HG03103 (cell line): ENCODE measurements around the gene PARP11.

ENCODE experiments used
- ATAC-seq: cut with Tn5 transposase; IDR thresholded peaks from one replicate; pipeline ENCODE4 v1.9.1; 2021; ENCODE audit warnings: low read depth; ENCODE audit not compliant: unreplicated experiment

The PARP11 gene

DNA sequence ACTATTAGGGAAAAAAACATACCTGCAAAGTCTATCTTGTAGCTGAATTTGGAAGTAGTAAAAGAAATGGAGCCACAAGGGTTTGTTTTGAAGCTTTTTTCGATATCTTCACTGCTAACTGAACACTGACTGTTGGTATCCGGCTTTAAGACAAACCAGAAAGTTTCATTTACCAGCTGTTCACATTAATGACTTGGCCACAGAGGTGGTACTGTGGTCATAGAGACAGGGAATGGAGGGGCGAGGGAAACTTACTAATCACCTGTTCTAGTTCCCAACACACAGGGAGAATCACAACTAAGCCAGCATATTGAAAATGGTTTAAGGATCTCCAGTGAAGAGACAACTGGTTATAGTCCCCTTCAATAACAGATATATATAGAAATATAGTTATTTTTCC is 44.3 kb downstream of the PARP11 start:
- ATAC-seq, result no peak

DNA sequence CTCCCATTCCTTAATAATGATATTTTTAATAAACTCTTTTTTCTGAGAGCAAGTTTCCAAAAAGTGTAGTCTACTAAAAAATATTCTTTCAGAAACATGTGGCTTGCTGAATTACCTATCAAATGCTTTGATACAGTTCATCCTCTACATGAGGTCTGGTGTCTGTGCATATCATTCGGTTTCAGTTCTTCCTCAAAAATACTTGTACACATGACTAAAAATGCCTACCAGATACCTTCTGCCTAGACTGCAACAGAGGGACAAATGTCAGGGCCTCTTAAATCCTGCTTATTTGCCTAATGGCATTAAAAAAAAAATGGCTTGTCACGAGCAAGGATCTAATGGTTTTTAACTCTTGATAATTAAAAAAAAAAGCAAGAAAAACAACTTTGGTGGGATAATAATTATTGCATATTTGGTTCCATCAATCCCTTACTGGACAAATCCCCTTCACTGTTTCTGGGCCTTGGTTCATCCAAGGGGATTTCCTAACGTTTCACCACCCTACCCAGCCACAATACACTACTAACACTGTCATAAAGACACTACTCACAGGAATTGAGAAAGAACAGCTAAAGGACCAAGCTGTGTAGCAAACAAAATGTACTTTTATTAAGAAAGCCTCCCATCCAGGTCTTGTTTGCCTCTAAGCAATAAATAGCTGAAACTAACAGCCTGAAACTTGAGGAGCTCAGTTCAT is 45.7 kb downstream of the PARP11 start:
- no peak for ATAC-seq

DNA sequence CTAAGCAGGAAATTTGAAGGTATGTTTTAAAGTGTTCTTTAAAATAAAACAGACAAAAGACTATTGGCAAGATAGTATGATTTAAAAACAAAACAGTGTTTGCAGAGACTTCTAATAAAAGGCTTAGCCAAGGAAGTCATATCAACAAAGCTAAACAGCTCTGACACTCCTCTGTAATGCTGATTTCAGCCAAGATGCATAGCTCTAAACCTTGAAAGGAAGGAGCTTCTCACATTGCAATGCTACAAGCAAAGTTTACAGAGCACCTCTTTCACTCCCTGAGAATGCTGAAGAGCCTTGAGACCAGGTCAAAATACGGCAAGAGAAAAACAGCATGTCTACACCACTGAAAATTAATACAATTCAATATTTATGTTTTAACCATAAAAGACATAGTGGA is 51.8 kb downstream of the PARP11 start:
- ATAC-seq, result no peak

DNA sequence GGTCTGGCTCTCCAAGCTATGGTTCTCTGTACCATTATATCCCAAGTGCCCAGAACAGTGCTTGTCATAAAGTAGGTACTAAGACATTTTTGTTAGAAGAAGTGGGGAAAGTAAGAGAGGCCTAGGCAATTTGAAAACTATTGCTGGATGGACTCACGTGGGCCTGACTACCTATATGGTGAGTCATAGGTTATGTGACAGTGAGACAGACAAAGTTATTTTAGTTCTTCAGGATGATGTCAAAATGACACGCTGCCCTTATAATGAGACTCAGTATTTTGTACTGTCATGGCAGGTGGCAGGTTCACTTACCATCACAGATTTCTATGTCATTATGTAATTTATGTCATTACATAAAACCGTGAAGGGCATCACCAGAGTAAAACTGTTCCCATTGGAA is 53.1 kb downstream of the PARP11 start:
- no peak for ATAC-seq

DNA sequence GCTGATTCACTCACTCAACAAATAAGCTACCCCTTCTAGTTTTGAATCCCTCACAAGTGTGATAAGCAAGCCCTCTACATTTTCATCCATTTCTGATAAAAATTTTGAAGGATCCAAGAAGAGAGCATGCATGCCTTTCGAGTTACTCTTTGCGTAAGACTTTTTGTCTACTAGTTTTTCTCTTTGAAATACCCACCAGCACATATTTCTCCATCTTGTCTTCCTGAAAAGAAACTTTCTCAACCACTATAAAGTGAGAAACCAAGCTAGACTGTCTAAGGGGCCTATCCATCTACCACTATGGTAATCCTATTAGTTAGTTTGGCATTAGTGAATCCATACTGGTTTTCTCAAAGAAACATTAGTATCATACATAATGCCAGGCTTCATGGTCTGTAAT is 56.9 kb downstream of the PARP11 start:
- no peak for ATAC-seq

DNA sequence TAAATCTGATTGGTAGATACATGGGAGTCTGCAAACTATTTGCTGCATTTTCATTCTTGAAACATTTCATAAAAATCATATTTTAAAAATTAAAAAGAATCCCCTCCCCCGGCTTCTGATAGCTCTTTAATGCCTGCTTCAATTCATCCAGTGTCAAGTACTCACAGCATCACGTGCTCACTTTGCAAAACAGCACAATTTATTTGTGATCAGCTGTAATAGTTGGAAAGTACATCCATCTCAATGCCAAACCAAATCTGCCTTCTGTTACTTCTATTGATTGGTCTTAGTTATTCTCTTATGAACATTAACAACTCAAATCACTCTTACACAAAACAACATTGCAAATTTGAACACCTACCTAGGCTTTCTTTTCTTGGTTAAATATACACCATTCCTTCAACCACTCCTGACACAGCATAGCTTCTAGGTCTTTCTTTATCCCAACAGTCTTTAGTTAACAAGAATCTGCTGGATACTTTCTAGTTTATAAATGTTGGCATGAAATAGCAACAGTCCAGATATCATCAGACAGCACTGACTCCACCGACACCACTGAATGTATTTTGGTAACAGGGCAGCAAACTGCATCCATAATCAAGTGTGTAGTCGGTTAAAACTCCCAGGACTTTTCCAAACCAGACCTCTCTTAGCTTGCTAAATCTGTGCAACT is 58.0 kb downstream of the PARP11 start:
- ATAC-seq, result no peak

DNA sequence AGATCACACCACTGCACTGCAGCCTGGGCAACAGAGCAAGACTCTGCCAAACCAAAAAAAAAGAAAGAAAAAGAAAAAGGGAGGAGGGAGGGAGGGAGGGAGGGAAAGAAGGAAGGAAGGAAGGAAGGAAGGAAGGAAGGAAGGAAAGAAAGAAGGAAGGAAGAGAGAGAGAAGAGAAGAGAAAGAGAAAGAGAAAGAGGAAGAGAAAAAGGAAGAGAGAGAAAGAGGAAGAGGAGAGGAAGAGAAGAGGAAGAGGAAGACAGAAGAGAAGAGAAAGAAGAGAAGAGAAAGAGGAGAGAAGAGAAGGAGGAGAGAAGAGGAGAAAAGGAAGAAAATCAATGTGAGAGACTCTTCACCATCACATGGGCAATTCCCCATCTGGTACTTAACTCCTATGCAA is 62.7 kb downstream of the PARP11 start:
- ATAC-seq, result no peak

DNA sequence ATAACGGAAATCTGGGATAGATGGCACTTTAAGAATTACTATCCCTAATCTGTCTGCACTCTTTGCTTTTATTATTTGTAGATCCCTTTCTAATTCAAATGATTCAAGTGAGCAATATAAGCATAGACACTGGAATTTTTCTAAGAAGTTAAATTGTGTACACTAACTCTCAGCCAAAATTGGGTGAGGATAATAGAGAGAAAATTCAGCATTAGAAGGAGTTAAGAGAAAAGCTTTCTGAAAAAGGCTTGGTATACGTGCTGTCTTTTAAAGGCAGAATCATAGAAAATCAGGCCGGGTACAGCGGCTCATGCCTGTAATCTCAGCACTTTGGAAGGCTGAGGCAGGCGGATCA is 63.2 kb downstream of the PARP11 start:
- no peak for ATAC-seq

DNA sequence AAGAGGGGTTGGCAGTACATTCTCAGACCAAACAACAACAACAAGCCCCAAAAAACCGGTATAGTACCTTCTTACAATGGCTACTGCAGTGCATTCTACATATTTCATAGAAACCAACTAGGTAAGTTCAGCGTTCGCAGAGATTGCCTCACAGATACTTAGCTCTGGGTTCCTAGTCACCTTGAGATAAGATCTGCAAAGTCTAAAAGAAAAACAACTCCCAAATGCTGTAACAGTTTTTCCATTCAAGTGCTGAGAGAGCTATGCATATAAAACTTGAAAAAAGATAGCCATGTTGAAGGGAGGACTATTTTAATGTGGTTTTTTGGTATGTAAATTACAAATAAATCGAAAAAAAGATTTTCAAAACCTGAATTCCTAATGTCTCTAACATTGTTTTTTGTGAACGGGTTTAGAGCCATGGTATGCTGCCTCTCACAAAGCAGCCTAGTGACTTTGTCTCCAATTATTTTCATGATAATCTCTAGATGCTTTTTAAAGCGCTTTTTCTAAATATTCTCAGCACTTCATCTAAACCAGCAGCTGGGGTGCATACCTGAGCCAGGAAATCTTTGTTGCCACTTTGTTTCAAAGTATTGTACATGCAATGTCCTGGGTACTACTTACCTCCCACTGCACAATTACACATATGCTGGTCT is 63.7 kb downstream of the PARP11 start:
- ATAC-seq, result no peak

DNA sequence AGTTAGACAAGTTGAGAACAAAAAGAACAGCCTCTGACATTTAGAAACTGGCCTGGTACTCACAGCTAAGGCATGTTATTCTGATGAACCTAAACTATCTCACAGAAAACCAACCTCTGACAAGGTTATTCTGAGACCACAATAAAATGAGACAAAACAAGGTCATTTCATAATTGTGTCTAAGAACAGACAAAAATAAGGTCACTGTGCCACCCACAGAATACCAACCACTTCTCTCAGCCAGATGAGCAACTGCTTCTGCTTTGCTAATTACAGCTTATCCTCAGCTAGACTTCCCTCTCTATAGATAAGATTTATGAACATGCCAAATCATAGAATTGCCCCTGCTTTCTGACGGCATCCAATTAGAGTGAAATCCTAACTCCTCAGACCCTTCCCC is 68.1 kb downstream of the PARP11 start:
- no peak for ATAC-seq

DNA sequence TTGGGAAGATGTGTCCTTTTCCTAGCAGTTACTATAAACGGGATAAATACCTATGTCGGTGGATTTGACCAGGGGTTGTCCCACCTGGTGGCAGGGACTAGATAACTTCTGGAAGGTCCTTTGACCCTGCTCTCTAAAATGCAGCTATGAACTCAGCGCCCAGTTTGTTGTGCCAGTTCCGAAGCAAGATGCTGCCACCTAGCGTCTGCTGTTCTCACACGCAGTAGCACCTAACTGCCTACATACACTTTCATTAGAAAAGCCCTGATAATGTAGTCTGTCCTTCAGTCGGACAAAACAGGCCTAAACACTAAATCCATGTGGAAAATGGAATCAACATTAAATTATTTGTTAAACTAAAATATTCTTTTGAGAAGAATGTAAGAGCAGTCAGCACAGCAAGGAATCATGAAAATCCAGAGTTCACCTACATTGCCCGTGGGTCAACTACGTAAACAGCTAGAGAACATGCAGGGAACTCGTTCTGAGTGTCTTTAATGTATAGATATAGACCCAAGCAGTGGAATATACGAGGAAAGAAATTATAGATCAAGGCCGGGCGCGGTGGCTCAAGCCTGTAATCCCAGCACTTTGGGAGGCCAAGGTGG is 69.2 kb downstream of the PARP11 start:
- ATAC-seq, result peak; percentile 61

DNA sequence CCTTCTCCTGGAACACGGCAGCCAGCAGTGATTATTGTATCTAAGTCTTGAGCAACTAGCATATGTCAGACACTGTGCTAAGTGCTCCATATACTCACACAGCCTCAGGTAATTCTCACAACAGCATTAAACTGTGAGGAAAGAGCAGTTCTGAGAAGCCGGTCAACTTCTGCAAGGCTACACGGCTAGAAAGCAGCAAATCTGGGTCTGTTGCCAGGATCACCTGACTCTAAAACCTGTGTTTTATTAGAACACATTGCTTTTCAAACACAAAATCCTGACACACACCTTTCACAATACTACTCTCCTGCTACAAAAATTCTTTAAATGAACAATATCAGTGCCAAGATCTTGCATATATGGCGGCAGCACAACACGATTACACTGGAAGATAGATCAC is 70.5 kb downstream of the PARP11 start:
- no peak for ATAC-seq

DNA sequence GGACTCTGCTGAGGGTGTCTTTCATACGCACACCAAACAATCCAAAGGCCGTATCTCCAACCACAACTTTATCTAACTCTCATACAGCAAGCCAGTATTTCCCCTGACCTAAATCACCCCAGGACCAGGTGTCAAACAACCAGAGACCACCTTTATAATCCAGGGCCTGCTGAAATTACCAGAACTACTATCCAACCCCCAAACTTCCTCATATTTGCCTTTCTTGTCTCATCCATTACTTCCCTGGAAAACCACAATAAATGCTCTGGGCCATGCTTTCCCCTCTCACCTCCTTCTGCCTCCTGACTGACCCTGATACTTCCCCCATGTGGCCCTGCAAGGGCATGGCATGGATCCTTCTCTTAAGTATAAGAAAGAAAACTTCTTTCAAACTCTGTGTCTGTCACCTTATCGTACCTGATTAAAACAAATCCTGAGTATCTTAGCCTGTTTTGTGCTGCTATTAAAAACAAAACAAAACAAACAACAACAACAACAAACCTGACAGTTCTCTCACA is 75.6 kb downstream of the PARP11 start:
- no peak for ATAC-seq

DNA sequence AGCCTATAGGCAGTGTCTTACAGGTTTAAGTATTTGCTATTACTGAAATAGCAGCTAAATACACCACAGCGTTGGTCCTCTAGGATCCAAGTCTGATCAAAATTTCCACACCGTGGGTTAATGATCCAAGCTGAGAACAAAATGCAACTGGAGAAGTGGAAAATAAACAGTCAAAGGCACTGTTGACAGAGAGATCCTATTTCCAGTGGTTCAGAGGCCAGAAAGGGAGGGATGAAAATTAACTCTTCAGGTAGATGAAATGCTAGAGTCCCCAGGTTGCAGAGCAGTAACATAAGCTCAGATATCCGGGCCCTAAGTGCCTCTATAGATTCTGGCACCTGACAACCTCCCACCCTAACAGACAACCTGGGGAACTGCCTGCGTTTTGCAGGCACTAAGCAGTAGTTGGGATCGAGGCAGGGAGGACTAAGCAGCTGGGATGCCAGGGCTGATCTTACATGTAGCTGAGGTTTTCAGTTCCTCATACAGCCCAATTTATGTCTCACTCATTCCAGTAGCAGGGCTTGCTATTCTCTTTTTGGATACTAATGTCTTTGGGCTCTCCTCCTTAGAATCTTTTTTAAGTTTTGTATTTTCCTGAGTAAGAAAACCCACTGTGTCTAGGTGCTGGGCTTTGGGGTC is 77.6 kb downstream of the PARP11 start:
- no peak for ATAC-seq

DNA sequence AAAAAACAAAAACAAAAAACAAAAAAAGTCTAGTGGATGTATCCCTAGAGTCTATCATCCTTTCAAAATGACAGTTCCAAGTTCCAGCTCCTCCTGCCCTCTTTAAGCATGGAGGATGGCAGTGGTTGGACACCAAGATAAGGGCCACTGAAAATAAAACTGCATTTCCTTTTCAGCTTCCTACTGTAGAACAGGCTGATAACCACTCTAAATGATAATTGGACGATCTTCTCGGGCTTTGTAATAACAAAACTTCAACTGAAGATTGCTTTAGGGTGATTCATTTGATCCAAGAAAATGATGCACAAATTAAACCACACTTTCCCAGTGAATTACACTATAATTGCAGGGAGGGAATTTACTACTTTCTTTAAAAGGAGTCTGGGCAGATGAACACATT is 78.1 kb downstream of the PARP11 start:
- no peak for ATAC-seq

DNA sequence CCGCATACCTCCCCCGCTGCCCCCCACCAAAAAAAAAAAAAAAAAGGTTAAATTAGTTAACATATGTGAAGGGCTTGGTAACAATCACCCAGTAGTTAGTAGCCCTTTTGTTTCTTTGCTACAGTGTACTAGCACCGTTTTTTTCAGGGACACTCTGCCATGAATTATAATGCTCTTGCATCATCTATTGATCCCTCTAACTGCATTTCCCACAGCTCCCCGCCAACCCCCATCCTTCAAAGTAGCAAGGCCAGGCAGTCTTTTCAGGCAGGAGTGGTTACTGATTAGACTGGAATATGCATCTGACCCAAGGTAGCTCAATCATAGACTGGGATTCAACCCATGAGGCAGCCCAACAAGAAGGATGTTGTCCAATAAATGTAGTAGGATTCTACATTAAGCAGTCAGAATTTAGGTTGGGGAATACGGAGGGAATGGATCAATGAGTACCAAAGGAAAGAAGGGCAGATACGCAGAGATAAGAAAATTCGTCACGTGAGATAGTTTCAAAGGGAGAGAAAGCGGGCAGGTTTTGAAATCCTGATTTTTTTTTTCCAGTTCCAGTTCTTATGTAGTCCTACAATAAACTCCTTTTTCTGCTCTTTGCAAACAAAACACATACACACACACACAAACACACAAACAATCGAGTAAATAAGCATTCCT is 80.4 kb downstream of the PARP11 start:
- ATAC-seq, result no peak

DNA sequence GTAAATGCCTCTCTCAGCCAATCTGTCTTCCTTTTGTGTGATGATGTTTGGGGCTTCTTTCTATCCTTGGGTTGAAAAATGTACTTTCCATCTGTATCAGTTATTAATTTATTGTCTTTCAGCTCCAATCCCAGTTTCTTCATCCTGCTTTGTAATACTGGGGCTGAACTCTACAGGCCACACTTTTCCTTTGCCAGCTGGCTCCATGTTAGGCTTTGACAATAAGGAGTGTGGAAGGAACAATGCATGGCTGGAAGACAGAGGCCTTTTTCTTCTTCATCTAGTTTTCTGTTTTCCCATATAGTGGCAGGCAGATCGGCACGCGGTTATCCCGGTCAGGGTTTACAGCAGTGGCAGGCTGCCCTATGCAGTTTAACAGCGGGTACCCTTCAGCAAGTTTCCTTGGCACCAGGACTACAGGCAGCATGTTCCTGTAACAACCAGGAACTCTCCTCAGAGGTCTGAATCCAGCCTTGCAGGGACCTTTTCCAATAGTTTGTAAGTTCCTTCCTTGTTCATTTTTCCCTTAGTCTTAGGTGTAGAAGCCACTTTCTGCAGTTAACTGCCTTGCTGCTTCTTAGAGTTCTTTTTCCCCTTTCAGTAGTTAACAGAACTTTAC is 81.8 kb downstream of the PARP11 start:
- no peak for ATAC-seq

DNA sequence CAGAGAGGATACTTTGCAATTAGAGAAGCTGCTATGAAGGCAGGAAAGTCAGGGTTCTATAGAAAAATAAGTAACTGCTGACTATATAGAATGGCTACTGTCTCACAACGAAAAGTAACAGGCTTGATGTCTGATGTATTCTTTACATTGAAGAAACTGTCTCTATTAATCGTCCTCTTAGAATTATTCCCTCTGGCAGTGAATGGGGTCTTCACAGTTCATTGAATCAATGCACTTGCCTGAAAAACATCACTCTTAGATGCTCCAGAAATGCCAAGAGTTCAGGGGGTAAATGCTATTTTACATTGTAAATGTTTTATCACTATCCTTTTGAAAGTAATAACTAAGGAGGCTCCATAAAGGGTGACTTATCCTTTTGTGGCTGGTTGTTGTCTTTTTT is 82.6 kb downstream of the PARP11 start:
- no peak for ATAC-seq

DNA sequence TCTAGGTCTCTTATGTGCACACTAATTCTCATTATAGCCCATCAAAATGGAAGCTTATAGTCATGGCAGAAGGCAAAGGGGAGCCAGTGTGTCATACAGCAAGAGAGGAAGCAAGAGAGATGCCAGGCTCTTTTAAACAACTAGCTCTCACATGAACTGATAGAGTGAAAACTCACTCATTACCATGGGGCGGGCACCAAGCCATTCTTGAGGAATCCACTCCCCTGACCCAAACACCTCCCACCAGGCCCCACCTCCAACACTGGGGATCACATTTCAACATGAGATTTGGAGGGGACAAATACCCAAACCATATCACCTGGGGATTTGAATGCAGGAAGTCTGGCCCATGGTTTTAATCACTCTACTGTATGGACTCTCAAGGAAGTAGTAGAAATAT is 83.4 kb downstream of the PARP11 start:
- ATAC-seq, result no peak

DNA sequence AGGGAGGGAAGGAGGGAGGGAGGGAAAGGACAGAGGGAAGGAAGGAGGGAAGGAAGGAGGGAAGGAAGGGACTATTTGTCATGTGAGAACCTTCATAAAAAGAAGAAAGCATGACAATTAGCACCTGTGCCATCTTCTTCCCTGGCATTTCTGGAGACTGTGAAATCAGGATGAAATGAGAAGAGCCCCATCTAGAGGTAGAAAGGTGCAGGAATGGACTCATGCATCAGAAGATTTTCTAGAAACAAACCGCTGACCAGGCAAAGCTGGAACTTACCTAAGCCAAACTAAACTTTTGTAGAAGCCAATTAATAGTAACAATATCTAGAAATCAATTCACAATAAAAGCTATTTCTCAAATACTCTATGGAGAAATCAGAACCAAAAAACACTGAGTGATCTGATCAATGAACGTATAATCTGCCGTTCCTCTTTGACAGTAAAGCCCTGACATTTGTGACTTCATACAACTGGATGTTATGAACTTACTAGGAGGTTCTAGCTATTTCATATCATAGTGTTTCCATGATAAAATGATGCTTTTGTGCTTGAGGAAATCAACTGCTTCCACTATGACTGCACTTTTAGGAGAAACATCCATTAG is 95.9 kb downstream of the PARP11 start:
- no peak for ATAC-seq
